Peyer's patch (tissue), 4 donors: ENCODE data around the gene GTF2E1.

Experiments used
- CTCF ChIP-seq, 6 experiments: fragments of 450-650 bp in 4 of 6; fragments of 200-600 bp in 2 of 6; sonication (generic) in 1 of 6; IDR thresholded peaks; one replicate each; pipeline ENCODE4 v1.5.1; 2017 to 2019; ENCODE audit warnings: antibody characterized with exemption in 6 of 6, mild to moderate bottlenecking in 3 of 6, moderate library complexity in 1 of 6
- POLR2A ChIP-seq, 2 donors: fragments of 450-650 bp; IDR thresholded peaks; one replicate each; pipeline ENCODE4 v1.5.1; 2017; ENCODE audit warnings: antibody characterized with exemption in 2 of 2, mild to moderate bottlenecking in 2 of 2, moderate library complexity in 2 of 2

- TF ChIP-seq CTCF (IDR thresholded peaks at IDR 0.05) (no peak), POLR2A (IDR thresholded peaks at IDR 0.05) (no peak)
Observed at GRCh38 chr3:120730576-120731542, 11.7 kb upstream of the GTF2E1 start.
